HepG2 (cell line): ENCODE data around the gene HSP90AA1. TPM values are rescaled to one million over a fixed set of nuclear protein-coding genes. Genes with fewer than 3 reads are reported as not detected.

Experiments used
- ESRRA ChIP-seq: sonication (generic); formaldehyde crosslinking; IDR thresholded peaks from 2 replicates; pipeline ENCODE4 v1.5.1; 2020; ENCODE audit warnings: mild to moderate bottlenecking, low read depth, missing genetic modification reagents
- HCFC1 ChIP-seq: fragments of 150-350 bp; IDR thresholded peaks from 2 replicates; pipeline ENCODE4 v1.6.1; 2014; ENCODE audit warnings: low read depth, low read length
- IKZF1 ChIP-seq: fragments of 450-650 bp; IDR thresholded peaks from 2 replicates; pipeline ENCODE4 v1.7.1; 2016
- IRF2 ChIP-seq: IDR thresholded peaks from 2 replicates; pipeline ENCODE4 v1.6.1; 2018; ENCODE audit warnings: missing genetic modification reagents, missing compliant biosample characterization
- JUND ChIP-seq: sonication (generic); formaldehyde crosslinking; IDR thresholded peaks from 2 replicates; pipeline ENCODE4 v1.8.0; 2022; ENCODE audit warnings: mild to moderate bottlenecking, missing genetic modification reagents
- KAT8 ChIP-seq: IDR thresholded peaks from 2 replicates; pipeline ENCODE4 v1.6.1; 2016; ENCODE audit warnings: missing genetic modification reagents, missing compliant biosample characterization
- NFKB2 ChIP-seq: sonication (generic); formaldehyde crosslinking; IDR thresholded peaks from 2 replicates; pipeline ENCODE4 v1.4.0; 2020; ENCODE audit warnings: missing genetic modification reagents, borderline replicate concordance
- NR2F1 ChIP-seq, 2 experiments: fragments of 450-650 bp in 1 of 2; formaldehyde crosslinking in 1 of 2; IDR thresholded peaks; 2 replicates each; pipeline versions ENCODE4 v1.5.0 to v1.6.1; 2016 to 2020; ENCODE audit warnings: mild to moderate bottlenecking in 1 of 2, missing compliant biosample characterization in 1 of 2, missing genetic modification reagents in 1 of 2, moderate library complexity in 1 of 2
- RAD21 ChIP-seq: fragments of 450-650 bp; formaldehyde crosslinking; IDR thresholded peaks from 2 replicates; pipeline ENCODE4 v1.5.0; 2020; ENCODE audit warnings: mild to moderate bottlenecking
- WIZ ChIP-seq: sonication (generic); formaldehyde crosslinking; IDR thresholded peaks from 2 replicates; pipeline ENCODE4 v1.5.1; 2020; ENCODE audit warnings: mild to moderate bottlenecking, missing genetic modification reagents
- ZFP36L1 ChIP-seq: sonication (generic); formaldehyde crosslinking; IDR thresholded peaks from 2 replicates; pipeline ENCODE4 v1.8.0; 2022; ENCODE audit warnings: mild to moderate bottlenecking, missing genetic modification reagents, moderate library complexity
- ZNF33B ChIP-seq: sonication (generic); formaldehyde crosslinking; IDR thresholded peaks from 2 replicates; pipeline ENCODE4 v1.5.1; 2020; ENCODE audit warnings: mild to moderate bottlenecking, missing genetic modification reagents
- ZNF7 ChIP-seq: IDR thresholded peaks from 2 replicates; pipeline ENCODE4 v1.6.1; 2016; ENCODE audit warnings: missing biosample characterization, missing genetic modification reagents
- ZNF776 ChIP-seq: sonication (generic); formaldehyde crosslinking; IDR thresholded peaks from 2 replicates; pipeline ENCODE4 v1.4.0; 2020; ENCODE audit warnings: mild to moderate bottlenecking, missing genetic modification reagents
- polyA plus RNA-seq, 8 experiments: library from polyadenylated mRNA; depleted of rRNA in 3 of 8; stranded (reverse) in 7 of 8; unstranded in 1 of 8; fragments of >200 nt; fragmentation: Illumina TruSeq in 4 of 8; extraction: Trizol in 4 of 8; gene quantifications; 2 replicates each; pipeline versions ENCODE4 v1.2.1 to v1.2.3, GENCODE V29; 2011 to 2016; ENCODE audit warnings: low read depth in 4 of 8, missing spikeins in 1 of 8, mixed read lengths in 1 of 8; ENCODE audit not compliant: insufficient read depth in 1 of 8
- total RNA-seq, 5 experiments: library from RNA; depleted of rRNA; stranded (reverse); fragments of >200 nt; fragmentation: Illumina TruSeq; extraction: Trizol; gene quantifications; 2 replicates each; pipeline ENCODE4 v1.2.3, GENCODE V29; 2016; ENCODE audit warnings: low read depth in 1 of 5
- TF ChIP-seq, protein P1 (sequence below), 2 experiments: fragments of 450-650 bp in 1 of 2; sonication (generic) in 1 of 2; formaldehyde crosslinking in 1 of 2; IDR thresholded peaks; 2 replicates each; pipeline versions ENCODE4 v1.6.1 to v1.8.0; 2016 to 2022; ENCODE audit warnings: antibody characterized with exemption in 1 of 2, mild to moderate bottlenecking in 1 of 2, missing genetic modification reagents in 1 of 2
- TF ChIP-seq, protein P2 (sequence below): sonication (generic); formaldehyde crosslinking; IDR thresholded peaks from 2 replicates; pipeline ENCODE4 v1.4.0; 2020; ENCODE audit warnings: mild to moderate bottlenecking, missing genetic modification reagents
- TF ChIP-seq, protein P3 (sequence below): sonication (generic); formaldehyde crosslinking; IDR thresholded peaks from 2 replicates; pipeline ENCODE4 v1.4.0; 2020; ENCODE audit warnings: mild to moderate bottlenecking, missing genetic modification reagents
- TF ChIP-seq, protein P4 (sequence below): sonication (generic); formaldehyde crosslinking; IDR thresholded peaks from 2 replicates; pipeline ENCODE4 v1.4.0; 2020; ENCODE audit warnings: missing genetic modification reagents

Gene HSP90AA1
- total and polyA plus RNA-seq, 2 of the 13 experiments (the other 11 are each of a cell fraction or from before 2014, with no cell fraction given) = 262 to 636 TPM

DNA sequence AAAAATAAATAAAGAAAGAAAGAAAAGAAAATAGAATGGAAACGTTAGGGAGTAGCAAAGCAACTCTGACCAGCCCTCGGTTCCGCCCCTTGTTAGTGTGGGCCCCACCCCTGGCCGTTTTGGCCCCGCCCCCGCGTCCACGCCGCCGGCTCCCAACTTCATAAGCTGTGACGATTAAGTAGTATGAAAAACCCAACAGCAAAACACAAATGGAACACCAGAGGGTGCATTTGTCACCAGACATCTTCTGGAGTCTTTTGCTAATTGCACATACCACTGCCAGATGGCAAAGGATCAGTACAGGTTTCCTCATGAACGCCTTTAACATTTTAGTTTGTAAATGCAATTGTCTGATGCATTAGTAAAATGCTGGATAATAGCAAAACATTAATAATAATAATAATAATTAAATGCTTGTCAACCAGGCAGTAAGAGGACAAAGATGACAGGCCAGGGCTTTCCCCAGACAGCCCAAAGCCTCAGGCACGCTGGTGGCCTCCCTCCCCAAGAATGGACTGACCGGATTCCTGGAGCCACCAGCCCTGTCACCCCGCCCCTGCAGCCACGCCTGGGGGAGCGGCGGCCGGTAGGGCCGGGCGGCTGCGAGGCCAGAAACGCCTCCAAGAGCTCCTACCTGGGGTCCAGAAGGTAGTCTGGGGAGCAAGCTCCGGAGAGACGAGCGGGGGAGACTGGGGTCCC, 23.6 kb downstream of the HSP90AA1 start (continued):
- TF ChIP-seq, protein P1, sequence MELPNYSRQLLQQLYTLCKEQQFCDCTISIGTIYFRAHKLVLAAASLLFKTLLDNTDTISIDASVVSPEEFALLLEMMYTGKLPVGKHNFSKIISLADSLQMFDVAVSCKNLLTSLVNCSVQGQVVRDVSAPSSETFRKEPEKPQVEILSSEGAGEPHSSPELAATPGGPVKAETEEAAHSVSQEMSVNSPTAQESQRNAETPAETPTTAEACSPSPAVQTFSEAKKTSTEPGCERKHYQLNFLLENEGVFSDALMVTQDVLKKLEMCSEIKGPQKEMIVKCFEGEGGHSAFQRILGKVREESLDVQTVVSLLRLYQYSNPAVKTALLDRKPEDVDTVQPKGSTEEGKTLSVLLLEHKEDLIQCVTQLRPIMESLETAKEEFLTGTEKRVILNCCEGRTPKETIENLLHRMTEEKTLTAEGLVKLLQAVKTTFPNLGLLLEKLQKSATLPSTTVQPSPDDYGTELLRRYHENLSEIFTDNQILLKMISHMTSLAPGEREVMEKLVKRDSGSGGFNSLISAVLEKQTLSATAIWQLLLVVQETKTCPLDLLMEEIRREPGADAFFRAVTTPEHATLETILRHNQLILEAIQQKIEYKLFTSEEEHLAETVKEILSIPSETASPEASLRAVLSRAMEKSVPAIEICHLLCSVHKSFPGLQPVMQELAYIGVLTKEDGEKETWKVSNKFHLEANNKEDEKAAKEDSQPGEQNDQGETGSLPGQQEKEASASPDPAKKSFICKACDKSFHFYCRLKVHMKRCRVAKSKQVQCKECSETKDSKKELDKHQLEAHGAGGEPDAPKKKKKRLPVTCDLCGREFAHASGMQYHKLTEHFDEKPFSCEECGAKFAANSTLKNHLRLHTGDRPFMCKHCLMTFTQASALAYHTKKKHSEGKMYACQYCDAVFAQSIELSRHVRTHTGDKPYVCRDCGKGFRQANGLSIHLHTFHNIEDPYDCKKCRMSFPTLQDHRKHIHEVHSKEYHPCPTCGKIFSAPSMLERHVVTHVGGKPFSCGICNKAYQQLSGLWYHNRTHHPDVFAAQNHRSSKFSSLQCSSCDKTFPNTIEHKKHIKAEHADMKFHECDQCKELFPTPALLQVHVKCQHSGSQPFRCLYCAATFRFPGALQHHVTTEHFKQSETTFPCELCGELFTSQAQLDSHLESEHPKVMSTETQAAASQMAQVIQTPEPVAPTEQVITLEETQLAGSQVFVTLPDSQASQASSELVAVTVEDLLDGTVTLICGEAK (IDR thresholded peaks at IDR 0.05) = no peak
- TF ChIP-seq, protein P1 (CRISPR knock-in tag; IDR thresholded peaks at IDR 0.05) = no peak
- TF ChIP-seq, protein P2, sequence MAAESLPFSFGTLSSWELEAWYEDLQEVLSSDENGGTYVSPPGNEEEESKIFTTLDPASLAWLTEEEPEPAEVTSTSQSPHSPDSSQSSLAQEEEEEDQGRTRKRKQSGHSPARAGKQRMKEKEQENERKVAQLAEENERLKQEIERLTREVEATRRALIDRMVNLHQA (CRISPR knock-in tag) = no peak
- TF ChIP-seq, protein P3, sequence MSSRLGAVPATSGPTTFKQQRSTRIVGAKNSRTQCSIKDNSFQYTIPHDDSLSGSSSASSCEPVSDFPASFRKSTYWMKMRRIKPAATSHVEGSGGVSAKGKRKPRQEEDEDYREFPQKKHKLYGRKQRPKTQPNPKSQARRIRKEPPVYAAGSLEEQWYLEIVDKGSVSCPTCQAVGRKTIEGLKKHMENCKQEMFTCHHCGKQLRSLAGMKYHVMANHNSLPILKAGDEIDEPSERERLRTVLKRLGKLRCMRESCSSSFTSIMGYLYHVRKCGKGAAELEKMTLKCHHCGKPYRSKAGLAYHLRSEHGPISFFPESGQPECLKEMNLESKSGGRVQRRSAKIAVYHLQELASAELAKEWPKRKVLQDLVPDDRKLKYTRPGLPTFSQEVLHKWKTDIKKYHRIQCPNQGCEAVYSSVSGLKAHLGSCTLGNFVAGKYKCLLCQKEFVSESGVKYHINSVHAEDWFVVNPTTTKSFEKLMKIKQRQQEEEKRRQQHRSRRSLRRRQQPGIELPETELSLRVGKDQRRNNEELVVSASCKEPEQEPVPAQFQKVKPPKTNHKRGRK (CRISPR knock-in tag) = no peak
- TF ChIP-seq NFKB2 = no peak
- no peak for TF ChIP-seq HCFC1
- no peak for TF ChIP-seq ZNF7
- no peak for TF ChIP-seq ZNF776 (CRISPR knock-in tag)
- TF ChIP-seq NR2F1 (CRISPR knock-in tag; IDR thresholded peaks at IDR 0.05) = no peak
- TF ChIP-seq, protein P4, sequence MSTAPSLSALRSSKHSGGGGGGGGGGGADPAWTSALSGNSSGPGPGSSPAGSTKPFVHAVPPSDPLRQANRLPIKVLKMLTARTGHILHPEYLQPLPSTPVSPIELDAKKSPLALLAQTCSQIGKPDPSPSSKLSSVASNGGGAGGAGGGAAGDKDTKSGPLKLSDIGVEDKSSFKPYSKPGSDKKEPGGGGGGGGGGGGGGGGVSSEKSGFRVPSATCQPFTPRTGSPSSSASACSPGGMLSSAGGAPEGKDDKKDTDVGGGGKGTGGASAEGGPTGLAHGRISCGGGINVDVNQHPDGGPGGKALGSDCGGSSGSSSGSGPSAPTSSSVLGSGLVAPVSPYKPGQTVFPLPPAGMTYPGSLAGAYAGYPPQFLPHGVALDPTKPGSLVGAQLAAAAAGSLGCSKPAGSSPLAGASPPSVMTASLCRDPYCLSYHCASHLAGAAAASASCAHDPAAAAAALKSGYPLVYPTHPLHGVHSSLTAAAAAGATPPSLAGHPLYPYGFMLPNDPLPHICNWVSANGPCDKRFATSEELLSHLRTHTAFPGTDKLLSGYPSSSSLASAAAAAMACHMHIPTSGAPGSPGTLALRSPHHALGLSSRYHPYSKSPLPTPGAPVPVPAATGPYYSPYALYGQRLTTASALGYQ = no peak
- no peak for TF ChIP-seq IKZF1
- TF ChIP-seq WIZ (CRISPR knock-in tag) = no peak
- TF ChIP-seq IRF2 (CRISPR knock-in tag) = no peak
- no peak for TF ChIP-seq JUND
- 0 out of 2 replicates have a peak, but pooled peaks have one; percentile 13 for TF ChIP-seq RAD21 (CRISPR knock-in tag)
- TF ChIP-seq ZNF33B (CRISPR knock-in tag) = no peak
- TF ChIP-seq ESRRA = no peak; the same call in 1 of the 2 replicates
- no peak for TF ChIP-seq ZFP36L1 (CRISPR knock-in tag)
- TF ChIP-seq KAT8 (CRISPR knock-in tag) = no peak
